Fibroblast of lung (primary cell): ENCODE results near the gene NCKAP5. TPM values are rescaled to one million over a fixed set of nuclear protein-coding genes. Genes with fewer than 3 reads are reported as not detected.

ENCODE experiments used
- DNase-seq, 2 donors: peaks; one replicate each; pipeline versions ENCODE4 v3.0.0 to v3.0.0-alpha.2; 2010; ENCODE audit warnings: low read depth in 2 of 2
- H2AFZ ChIP-seq: 2 replicates; pipeline ENCODE4 v1.5.1; 2012; ENCODE audit warnings: low read length, control low read depth, inconsistent platforms
- H3K27ac ChIP-seq: 2 replicates; pipeline ENCODE4 v1.5.1; 2011; ENCODE audit warnings: low read length, control low read depth; ENCODE audit not compliant: insufficient read depth
- H3K27me3 ChIP-seq: 2 replicates; pipeline ENCODE4 v1.5.1; 2011; ENCODE audit warnings: mild to moderate bottlenecking, low read length; ENCODE audit not compliant: control insufficient read depth, insufficient read depth
- H3K36me3 ChIP-seq: 2 replicates; pipeline ENCODE4 v1.5.1; 2011; ENCODE audit warnings: low read length; ENCODE audit not compliant: control insufficient read depth, insufficient read depth
- H3K4me1 ChIP-seq: 2 replicates; pipeline ENCODE4 v1.5.1; 2011; ENCODE audit warnings: low read length; ENCODE audit not compliant: control insufficient read depth, insufficient read depth; ENCODE audit errors: extremely low read depth
- H3K4me2 ChIP-seq: 2 replicates; pipeline ENCODE4 v1.5.1; 2011; ENCODE audit warnings: low read length, control low read depth; ENCODE audit not compliant: insufficient read depth; ENCODE audit errors: extremely low read depth
- H3K4me3 ChIP-seq, 4 experiments: fragments of 200-600 bp in 1 of 4; sonication (generic) in 1 of 4; replicated peaks in 1 of 4; 2 replicates each; pipeline ENCODE4 v1.5.1; 2011 to 2016; ENCODE audit warnings: low read length in 4 of 4, low read depth in 3 of 4, mild to moderate bottlenecking in 3 of 4, control low read depth in 2 of 4, inconsistent platforms in 1 of 4, mixed read lengths in 1 of 4; ENCODE audit not compliant: insufficient read depth in 1 of 4; ENCODE audit errors: control extremely low read depth in 1 of 4
- H3K79me2 ChIP-seq: 2 replicates; pipeline ENCODE4 v1.5.1; 2012; ENCODE audit warnings: mild to moderate bottlenecking, low read length, inconsistent platforms; ENCODE audit not compliant: control insufficient read depth, insufficient read depth
- H3K9ac ChIP-seq: 2 replicates; pipeline ENCODE4 v1.5.1; 2011; ENCODE audit warnings: mild to moderate bottlenecking, low read length, control low read depth; ENCODE audit not compliant: insufficient read depth
- H3K9me3 ChIP-seq: 2 replicates; pipeline ENCODE4 v1.5.1; 2012; ENCODE audit warnings: low read depth, low read length; ENCODE audit not compliant: control insufficient read depth, insufficient read depth
- H4K20me1 ChIP-seq: 2 replicates; pipeline ENCODE4 v1.5.1; 2011; ENCODE audit warnings: low read length; ENCODE audit not compliant: control insufficient read depth, insufficient read depth; ENCODE audit errors: extremely low read depth
- CTCF ChIP-seq, 2 donors: IDR thresholded peaks in 1 of 2; conservative IDR thresholded peaks in 1 of 2; 1 replicate in 1 of 2; 2 replicates in 1 of 2; pipeline ENCODE4 v1.5.1; 2011 to 2012; ENCODE audit warnings: low read length in 2 of 2, control low read depth in 1 of 2, inconsistent platforms in 1 of 2, low read depth in 1 of 2, mild to moderate bottlenecking in 1 of 2
- EZH2 ChIP-seq: IDR thresholded peaks from 2 replicates; pipeline ENCODE4 v1.5.1; 2012; ENCODE audit warnings: low read length, control low read depth, mild to moderate bottlenecking; ENCODE audit errors: missing control alignments
- polyA plus RNA-seq, 2 donors: library from polyadenylated mRNA; depleted of rRNA in 1 of 2; stranded (reverse) in 1 of 2; unstranded in 1 of 2; fragments of >200 nt; gene quantifications; 2 replicates each; pipeline ENCODE4 v1.2.1, GENCODE V29; 2011 to 2012; ENCODE audit warnings: missing spikeins in 1 of 2
- total RNA-seq: library from RNA; depleted of rRNA; stranded (reverse); fragments of >200 nt; gene quantifications from 2 replicates; pipeline ENCODE4 v1.2.1, GENCODE V29; 2014

NCKAP5 gene
- total and polyA plus RNA-seq, 2 donors (not counting 1 experiment from before 2014, with no cell fraction given), result 2.6 to 6.2 TPM

GRCh38 chr2:132949108-132949507 lies 619.2 kb downstream of the NCKAP5 start:
- H3K9ac ChIP-seq, result no peak overlapping the region
- no peaks in the 10 kb centered on the region for H3K79me2 ChIP-seq
- no peak overlapping the region for H3K4me2 ChIP-seq
- TF ChIP-seq EZH2, result no peak
- no peak for TF ChIP-seq CTCF (conservative IDR thresholded peaks at IDR 0.05 in 1 of 2, IDR thresholded peaks at IDR 0.05 in 1 of 2; ENCODE audit: low read depth in 1 of 2, low read length in 2 of 2)
- no peaks in the 10 kb centered on the region for H3K27me3 ChIP-seq
- no peaks in the 10 kb centered on the region for H3K9me3 ChIP-seq
- H2AFZ ChIP-seq, result no peak overlapping the region
- H3K36me3 ChIP-seq, result no peaks in the 10 kb centered on the region
- H4K20me1 ChIP-seq, result no peaks in the 10 kb centered on the region
- H3K4me3 ChIP-seq, result no peak overlapping the region
- no peak for DNase-seq
- no peak overlapping the region for H3K27ac ChIP-seq
- no peaks in the 10 kb centered on the region for H3K4me1 ChIP-seq

GRCh38 chr2:132948211-132948610 lies 620.1 kb downstream of the NCKAP5 start:
- Histone ChIP-seq H4K20me1 (no peaks in the 10 kb centered on the region), H3K36me3 (no peaks in the 10 kb centered on the region), H2AFZ (no peak overlapping the region), H3K4me1 (no peaks in the 10 kb centered on the region), H3K79me2 (no peaks in the 10 kb centered on the region), H3K4me2 (no peak overlapping the region), H3K9ac (no peak overlapping the region), H3K9me3 (no peaks in the 10 kb centered on the region), H3K27ac (no peak overlapping the region), H3K4me3 (no peak overlapping the region), H3K27me3 (no peaks in the 10 kb centered on the region)
- TF ChIP-seq CTCF (conservative IDR thresholded peaks at IDR 0.05 in 1 of 2, IDR thresholded peaks at IDR 0.05 in 1 of 2; ENCODE audit: low read depth in 1 of 2, low read length in 2 of 2) (no peak), EZH2 (no peak)
- DNase-seq, result no peak

GRCh38 chr2:132943829-132944228 lies 624.4 kb downstream of the NCKAP5 start:
- H3K4me2 ChIP-seq, result no peak overlapping the region
- H3K9ac ChIP-seq, result no peak overlapping the region
- H2AFZ ChIP-seq, result no peak overlapping the region
- no peaks in the 10 kb centered on the region for H3K27me3 ChIP-seq
- DNase-seq, result peak; percentile 34 to 40
- H3K9me3 ChIP-seq, result no peaks in the 10 kb centered on the region
- H3K36me3 ChIP-seq, result no peaks in the 10 kb centered on the region
- TF ChIP-seq EZH2 (no peak), CTCF (conservative IDR thresholded peaks at IDR 0.05 in 1 of 2, IDR thresholded peaks at IDR 0.05 in 1 of 2; ENCODE audit: low read depth in 1 of 2, low read length in 2 of 2) (no peak)
- H3K79me2 ChIP-seq, result no peaks in the 10 kb centered on the region
- H3K27ac ChIP-seq, result no peak overlapping the region
- H4K20me1 ChIP-seq, result no peaks in the 10 kb centered on the region
- no peak overlapping the region for H3K4me3 ChIP-seq
- no peaks in the 10 kb centered on the region for H3K4me1 ChIP-seq
